ENCODE data around the gene NME7.

The NME7 gene

DNA sequence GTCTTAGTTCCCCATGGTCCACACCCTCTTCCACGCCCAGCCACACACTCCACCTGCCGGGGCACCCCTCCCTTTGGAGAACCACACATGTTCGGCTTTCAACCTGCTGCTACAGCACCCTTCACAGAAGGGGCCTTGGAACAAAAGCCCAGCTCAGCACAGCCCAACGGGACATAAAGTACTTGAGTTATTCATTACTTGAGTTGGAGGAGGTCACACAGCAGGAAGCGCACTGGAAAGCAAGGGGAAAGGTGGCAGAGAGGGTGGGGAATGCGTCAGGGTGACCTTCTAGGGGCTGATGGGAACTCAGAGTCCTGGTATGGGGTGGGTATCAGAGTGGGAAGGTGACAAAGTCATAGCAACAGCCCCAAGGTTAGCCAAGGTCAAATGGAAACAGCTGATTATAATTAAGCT lies 264.1 kb downstream of the NME7 start:
- DNase-seq, result no peak

DNA sequence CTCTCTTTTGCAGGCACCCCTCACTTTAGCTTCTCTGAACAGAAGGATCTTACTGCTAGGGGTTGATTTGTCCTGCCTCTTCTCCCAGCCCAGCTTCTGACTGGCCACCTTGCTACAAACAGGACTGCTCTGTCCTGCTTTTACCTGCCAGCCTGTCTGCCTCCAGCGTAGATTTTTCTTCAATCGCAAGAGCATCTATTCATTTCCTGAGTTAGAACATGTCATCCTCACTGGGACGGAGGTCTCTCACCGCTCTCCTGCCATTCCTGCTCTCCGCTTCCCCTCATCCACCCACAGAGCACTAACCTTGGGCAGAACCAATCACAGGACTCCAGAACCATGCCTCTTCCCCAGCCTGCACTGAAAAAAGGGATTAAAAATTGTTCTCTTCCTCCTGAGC lies 264.6 kb downstream of the NME7 start:
- no peak for DNase-seq

DNA sequence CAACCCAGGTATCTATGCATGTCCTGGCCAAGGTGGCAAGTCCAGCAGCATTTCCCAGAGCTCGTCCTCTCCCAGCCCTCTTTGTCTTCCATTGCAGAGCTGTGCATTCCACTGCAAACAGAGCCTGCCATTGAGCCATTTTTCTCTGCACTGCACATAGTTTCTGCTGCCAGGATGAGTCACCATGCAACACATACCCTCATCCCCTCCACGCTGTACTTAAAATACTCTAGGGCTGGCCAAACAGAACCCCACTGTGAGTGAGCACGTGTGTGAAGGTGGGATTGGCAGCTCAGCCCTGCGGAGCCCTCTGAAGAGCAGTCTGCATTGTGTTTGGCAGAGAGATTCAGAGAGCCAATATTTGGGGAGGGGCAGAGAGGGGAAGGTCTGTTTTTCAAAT lies 265.0 kb downstream of the NME7 start:
- no peak for DNase-seq

DNA sequence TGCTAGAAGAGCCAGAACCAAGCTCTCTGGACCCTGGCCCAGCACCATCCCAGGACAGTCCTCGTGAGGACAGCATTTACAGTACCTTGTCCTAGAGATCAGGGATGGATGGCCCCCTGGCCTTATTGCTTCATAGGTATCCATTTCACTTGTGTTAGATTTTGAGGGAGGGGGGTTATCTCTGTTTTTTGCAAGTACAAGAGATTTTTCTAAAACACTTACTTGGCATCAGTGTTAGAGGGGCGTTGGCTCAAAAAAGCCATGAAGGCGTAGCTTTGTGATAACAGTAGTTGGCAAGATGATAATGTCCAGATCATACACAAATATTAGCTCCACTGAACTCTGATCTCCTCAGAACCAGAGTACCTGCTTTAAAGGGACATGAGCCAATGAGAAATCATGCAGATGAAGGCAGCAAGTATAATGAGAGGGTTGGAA lies 266.9 kb downstream of the NME7 start:
- no peak for DNase-seq

DNA sequence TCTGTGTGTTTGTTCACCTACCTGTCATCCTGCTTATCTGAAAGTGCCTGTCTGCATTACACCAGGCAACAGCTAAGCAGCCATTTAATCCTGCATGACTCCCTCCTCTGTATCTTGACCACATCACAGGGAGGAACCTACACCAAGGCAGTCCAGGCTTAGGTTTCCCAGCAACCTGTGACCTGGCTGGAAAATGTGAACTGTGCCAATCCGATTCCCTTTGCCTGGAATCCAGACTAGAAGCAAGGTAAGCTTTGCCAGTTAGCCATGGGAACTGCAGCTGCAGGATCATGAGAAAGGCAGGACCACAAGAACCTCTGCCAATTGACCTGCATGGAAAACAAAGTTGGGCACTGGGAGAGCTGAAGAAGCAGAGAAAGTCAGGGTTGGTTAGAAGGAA lies 267.4 kb downstream of the NME7 start:
- no peak for DNase-seq

DNA sequence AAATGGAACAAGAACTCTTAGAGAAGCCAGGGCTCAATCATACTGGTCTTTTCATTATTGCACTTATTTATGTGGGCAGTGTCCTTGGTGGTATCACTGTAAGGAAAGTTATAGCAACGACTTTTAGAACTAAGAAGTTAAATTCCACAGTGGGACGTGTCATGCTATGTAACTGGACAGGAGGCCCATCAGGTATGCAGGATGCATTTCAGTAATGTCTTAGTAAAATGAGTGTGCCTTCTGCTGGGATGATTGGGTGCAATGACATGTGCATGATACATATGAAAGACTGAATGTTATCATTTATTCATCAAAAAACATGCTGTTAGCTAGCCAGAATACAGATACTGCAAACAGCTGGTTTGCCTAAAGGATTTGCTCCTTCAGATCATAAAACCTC lies 268.0 kb downstream of the NME7 start:
- no peak for DNase-seq

DNA sequence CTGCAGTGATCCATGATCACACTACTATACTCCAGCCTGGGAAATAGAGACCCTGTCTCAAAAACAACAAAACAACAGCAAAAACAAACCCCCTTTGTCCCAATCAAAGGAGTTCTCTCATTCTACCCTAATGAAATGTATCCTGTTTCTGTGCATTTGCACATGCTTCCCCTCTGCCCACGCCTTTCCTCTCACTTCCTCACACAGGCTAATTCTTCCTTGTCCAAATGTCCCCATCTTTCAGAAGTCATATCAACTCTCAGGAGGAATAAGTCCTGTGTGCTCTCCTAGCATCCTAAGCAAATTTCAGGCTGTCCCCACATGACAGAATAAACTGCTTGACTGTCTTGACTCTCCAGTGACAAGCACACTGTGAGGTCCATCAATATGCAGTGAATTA lies 269.2 kb downstream of the NME7 start:
- DNase-seq, result no peak

DNA sequence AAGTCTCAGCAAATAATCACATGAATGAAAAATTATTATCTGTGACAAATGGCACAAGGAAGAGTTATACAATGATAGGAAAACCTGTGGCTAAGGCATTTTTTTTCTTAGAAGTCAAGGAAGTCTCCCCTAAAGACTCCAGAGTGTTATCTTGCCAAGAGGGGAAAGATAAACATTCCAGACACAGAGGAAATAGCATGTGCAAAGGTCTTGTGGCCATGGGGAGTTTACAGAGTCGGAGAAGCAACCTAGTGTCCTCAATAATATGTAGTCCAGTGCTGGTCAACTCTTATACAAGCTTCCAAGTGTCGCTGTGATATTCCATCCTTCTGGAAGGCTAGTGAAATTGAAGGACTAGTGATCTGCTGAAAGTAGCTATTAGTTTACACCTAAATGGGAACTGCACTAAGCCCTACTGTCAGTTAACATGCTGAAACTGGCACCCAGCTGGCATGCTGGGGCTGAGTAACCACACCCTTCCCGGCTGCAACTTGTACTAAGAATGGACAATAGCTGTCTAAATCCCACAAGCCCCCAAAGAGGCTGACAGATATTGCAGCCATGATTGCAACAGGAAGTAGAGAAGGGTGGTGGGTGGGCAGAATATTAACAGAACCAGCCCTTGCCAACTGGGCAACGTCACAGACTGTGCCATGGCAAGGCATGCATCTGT lies 272.6 kb downstream of the NME7 start:
- no peak for DNase-seq

- DNase-seq, result no peak
Measured at GRCh38 chr1:169092399-169092798, 275.2 kb downstream of the NME7 start.

GRCh38 chr1:169091480-169091941 lies 276.1 kb downstream of the NME7 start:
- DNase-seq, result no peak

- no peak for DNase-seq
Measured at GRCh38 chr1:169090900-169091311, 276.7 kb downstream of the NME7 start.

DNA sequence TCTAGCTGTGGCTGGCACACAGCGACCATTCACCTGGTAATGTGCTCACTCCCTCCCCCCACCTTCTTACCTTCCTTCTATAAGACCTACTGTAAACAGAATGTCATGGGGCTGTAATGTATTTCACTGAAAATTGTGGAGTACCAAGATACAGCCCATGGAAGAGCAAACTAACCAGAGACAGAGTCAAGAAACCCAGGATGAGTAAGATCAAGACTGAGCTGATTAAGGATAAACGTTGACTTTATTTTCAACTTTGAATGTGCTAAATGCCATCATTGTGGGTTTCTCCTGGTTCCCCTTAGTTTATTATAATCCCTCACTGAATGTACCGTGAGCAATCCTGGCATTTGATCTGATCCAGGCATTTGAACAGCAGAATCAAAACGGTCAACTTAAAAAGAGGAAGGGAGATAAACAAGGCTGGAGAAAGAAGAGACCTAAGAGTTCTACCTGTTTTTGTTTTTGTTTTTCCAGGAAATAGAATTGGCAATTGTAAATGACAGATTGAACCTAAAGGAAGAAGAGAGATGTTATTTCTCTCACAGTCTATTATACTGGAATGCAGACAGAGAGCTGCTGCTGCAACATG lies 277.2 kb downstream of the NME7 start:
- no peak for DNase-seq

DNA sequence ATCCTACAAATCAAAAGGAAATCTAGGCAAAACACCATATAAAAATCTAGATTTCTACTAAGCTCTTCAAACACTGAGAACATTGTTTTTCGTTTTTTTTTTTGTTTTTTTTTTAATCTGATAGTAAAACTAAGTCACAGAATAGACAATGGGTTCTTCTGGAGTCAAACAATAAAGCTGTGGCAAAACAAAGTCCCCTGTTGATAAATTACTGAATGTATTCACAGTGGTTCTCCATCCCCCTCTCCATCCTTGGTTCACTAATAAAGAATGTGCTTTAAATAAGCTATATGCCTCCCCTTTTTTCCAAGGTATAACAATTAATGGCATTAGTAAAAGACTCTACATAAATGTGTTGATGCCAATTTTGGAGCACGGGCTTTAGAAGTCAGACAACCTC lies 277.8 kb downstream of the NME7 start:
- DNase-seq, result no peak

GRCh38 chr1:169087876-169088275 lies 279.7 kb downstream of the NME7 start:
- DNase-seq, result no peak

- no peak for DNase-seq
Measured at GRCh38 chr1:169086603-169087455, 280.8 kb downstream of the NME7 start.

DNA sequence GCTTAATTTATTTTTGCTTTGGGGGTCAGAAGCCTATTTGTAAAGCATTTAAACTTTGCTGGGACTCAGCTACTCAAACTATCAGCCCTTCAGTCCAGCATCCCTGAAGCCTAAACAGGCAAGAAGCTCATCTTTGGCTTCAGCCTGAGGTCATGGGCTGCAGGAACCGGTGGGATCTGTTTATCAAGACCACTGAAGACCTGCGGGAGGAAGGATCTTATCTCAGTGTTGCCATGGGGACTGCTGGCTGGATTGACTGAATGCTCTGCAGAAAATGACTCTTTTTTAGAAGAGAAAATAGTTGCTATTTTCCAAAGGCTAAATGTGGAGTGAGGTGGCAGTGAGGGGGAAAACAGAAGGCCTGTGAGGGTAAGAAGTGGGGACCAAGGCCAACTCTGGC lies 281.7 kb downstream of the NME7 start:
- no peak for DNase-seq
